Hematopoietic multipotent progenitor cell treated with erythropoietin and hydrocortisone succinate and interleukin-3 and kit ligand, for 15 days (in vitro differentiated cells): ENCODE measurements around the gene GNG4.

Source experiments
- DNase-seq: peaks from one replicate; pipeline ENCODE4 v3.0.0-alpha.2; 2015; ENCODE audit warnings: low spot score

The GNG4 gene

GRCh38 chr1:235649368-235650163 is at the start of gene GNG4:
TSS of gene GNG4 (minus strand) at chr1:235649784. CDS start at chr1:235583838, 65,946 bp downstream.
- DNase-seq: no peak

GRCh38 chr1:235697508-235697907 is 47.9 kb upstream of the GNG4 start:
- DNase-seq: no peak

- no peak for DNase-seq
Observed at GRCh38 chr1:235689356-235689755, 39.8 kb upstream of the GNG4 start.

- no peak for DNase-seq
Observed at GRCh38 chr1:235688096-235688495, 38.5 kb upstream of the GNG4 start.

GRCh38 chr1:235683653-235684052 is 34.1 kb upstream of the GNG4 start:
- no peak for DNase-seq

DNA sequence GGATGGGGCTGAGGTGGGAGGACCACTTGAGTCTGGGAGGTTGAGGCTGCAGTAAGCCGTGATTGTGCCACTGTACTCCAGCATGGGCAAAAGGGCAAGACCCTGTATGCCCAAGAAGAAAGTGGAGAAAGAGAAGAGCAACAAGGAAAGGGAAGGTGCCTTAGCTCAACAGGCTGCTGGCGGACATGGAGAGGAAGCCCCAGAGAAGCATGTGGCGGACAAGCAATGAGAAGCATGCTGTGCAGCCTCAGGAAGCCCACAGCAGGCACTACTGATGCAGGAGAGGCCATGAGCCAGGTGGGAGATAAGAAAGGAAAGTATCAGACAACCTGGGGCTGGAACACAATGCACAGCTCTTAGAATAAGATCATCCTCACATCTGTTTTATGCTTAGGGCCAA is 32.6 kb upstream of the GNG4 start:
- DNase-seq: no peak

GRCh38 chr1:235679644-235680043 is 30.1 kb upstream of the GNG4 start:
- DNase-seq: no peak

- no peak for DNase-seq
Observed at GRCh38 chr1:235679005-235679404, 29.4 kb upstream of the GNG4 start.

DNA sequence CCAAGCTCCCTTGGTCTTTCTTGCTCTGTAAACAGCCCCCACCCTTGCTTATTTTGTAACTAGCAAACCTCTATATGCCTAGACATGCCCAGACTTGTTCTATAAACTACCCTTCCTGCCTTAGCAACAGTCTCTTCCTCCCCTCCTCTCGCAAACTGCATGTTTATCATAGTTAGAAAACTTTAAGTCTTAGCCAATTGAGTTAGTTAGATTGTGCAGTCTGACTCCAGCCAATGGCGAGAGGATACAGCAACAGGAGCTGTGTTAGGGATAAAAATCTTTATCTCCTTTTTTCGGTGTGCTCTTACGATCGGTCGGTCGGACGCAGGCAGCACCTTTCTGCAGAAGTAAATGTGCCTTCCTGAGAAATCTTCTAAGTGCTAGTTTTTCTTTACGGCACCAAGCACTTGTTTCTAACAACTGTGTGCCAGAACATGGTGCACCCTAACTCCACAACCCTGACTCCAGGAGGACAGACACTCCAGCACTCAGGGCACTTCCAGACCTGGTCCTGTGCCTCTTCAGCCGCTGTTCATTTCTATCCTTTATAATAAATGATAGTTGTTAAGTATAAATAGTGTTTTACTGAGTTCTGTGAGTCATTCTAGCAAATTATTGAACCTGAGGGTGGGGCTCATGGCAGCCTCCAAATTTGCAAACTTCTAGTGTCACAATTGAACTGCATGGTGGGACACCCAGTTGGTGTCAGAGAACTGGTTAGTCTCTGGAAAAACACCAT is 25.7 kb upstream of the GNG4 start:
- no peak for DNase-seq

DNA sequence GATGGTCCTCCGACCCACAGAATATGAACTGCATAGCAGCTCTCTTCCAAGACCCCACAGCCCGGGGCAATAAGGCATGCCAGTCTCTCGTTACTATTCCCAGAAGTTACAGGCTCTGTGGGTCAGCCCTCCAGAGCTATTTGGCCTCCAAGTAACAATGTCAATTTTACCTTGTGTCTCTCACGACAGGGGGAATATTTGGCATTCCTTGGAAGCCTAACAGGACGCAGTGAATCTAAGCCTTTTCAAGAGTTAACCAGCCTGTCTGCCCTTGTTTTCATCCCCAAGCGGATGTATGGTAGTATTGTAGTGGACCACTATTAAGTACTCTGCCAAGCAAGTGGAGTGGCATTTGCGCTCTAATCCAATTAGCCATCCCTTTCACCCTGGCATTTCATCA is 24.4 kb upstream of the GNG4 start:
- no peak for DNase-seq

DNA sequence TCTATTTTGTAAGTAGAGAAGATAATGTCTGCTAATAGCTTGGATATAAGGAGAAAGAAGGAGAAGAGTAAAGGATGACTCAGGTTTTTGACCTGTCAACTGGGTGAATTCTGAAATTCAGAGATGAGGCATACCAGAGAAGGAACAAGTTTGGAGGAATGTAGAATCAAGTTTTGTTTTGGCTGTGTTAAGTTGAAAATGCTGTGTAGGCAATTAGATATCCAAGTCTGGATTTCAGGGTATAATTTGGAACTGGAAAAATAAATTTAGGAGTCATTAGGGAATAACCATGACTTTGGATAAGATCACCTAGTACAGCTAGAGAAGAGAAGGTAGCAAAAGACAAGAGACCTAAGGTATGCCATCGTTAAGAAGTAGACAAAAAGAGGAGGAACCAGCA is 22.4 kb upstream of the GNG4 start:
- no peak for DNase-seq

- DNase-seq: no peak
Observed at GRCh38 chr1:235670157-235670776, 20.7 kb upstream of the GNG4 start.

DNA sequence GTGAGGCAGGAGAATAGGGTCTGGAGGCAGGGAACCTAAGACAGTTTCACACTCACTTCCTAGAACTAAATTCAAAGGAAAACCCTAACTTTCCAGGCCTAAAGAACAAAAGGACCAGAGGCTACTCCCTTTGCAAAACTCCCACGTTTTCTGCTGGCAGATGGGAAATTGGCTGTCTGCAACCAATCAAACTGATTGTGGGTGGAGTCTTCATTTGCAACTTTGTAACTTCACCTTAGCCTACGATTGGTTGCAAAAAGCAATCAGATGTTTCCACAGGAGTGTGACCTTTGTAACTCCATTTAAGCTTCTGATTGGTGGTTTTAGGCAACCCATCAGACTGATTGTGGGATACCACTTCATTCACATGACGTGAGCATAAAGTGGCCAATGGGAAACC is 19.7 kb upstream of the GNG4 start:
- no peak for DNase-seq

GRCh38 chr1:235663628-235664027 is 14.0 kb upstream of the GNG4 start:
- DNase-seq: no peak

DNA sequence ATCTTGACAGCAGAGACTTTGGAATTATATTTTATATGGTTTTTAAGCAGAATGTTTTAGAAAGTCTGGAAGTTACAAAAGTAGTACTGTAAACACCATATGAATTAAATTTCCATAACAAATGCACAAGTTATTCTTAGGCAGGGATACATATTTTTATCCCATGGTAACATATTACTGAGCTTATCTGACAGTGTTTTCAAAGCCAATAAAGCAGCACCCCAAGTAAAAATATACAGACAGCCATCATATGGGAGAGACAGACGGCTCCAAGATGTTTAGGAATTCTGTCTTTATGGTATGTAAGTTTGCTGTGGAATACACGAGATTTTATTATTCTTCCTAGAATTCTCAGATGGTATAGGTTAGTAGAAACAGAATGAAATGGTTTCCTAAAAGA is 12.0 kb upstream of the GNG4 start:
- no peak for DNase-seq

DNA sequence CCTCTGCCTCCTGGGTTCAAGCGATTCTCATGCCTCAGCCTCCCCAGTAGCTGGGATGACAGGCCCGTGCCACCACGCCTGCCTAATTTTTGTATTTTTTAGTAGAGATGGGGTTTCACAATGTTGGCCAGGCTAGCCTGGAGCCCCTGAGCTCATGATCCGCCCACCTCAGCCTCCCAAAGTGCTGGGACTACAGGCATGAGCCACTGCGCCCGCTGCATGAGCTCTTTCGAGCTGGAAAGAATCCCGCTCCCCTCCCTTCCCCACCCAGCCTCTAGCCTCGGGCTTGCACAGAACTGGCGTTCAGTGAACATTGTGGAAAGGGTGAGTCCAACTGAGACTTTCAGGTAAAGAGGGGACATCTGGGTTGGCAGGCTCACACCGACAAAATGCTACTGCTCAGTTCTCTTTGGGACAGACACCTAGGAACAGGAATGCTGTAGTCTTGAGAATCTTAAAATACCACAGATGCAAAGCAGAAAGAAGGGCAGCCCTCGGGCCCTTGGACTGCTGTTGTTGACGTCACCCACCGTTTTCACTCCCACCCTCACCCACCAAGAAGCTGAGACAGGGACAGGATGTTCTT is 9.7 kb upstream of the GNG4 start:
- DNase-seq: no peak

GRCh38 chr1:235657747-235658526 is 8.4 kb upstream of the GNG4 start:
- DNase-seq: peak; percentile 38

GRCh38 chr1:235657269-235657668 is 7.7 kb upstream of the GNG4 start:
- no peak for DNase-seq

DNA sequence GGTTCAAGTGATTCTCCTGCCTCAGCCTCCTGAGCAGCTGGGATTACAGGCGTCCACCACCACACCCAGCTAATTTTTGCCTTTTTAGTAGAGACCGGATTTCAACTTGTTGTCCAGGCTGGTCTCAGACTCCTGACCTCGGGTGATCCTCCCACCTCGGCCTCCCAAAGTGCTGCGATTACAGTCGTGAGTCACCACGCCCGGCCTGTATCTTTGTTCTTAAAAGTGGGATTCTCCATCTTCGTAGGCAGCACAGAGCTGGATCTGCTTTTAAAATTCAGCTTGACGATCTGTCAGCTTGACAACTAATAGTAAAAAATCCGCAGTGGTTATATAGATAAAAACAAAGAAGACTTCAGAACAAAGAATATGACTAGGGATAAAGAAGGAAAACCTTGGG is 2.8 kb upstream of the GNG4 start:
- DNase-seq: no peak

GRCh38 chr1:235651170-235651806 is 1.7 kb upstream of the GNG4 start:
- DNase-seq: no peak
